HEK293T (cell line): ENCODE data around the gene RPL35.

ENCODE experiments used
- CTCF ChIA-PET: fragments of 350-600 bp; formaldehyde crosslinking; extraction: SDS; loops from one replicate; lab custom pipeline; 2021; ENCODE audit warnings: antibody characterized with exemption, inconsistent platforms; lab: Yijun Ruan, JAX
- POLR2A ChIA-PET: fragments of 350-600 bp; formaldehyde crosslinking; extraction: SDS; loops from one replicate; lab custom pipeline; 2020; ENCODE audit warnings: antibody characterized with exemption, inconsistent platforms; lab: Yijun Ruan, JAX
- DNase-seq: peaks from one replicate; pipeline ENCODE4 v3.0.0; 2012; ENCODE audit warnings: mixed read lengths; ENCODE audit errors: extremely low spot score
- ARNT ChIP-seq: fragments of 450-650 bp; IDR thresholded peaks from 2 replicates; pipeline ENCODE4 v1.6.1; 2017; ENCODE audit warnings: mild to moderate bottlenecking
- BHLHE40 ChIP-seq: fragments of 450-650 bp; IDR thresholded peaks from 2 replicates; pipeline ENCODE4 v1.6.1; 2016; ENCODE audit warnings: mild to moderate bottlenecking, moderate library complexity, borderline replicate concordance
- CTBP1 ChIP-seq: fragments of 450-650 bp; IDR thresholded peaks from 2 replicates; pipeline ENCODE4 v1.6.1; 2016; ENCODE audit warnings: borderline replicate concordance
- ELF4 ChIP-seq: fragments of 450-650 bp; IDR thresholded peaks from 2 replicates; pipeline ENCODE4 v1.6.1; 2017; ENCODE audit warnings: antibody characterized with exemption
- FOXA1 ChIP-seq: fragments of 450-650 bp; IDR thresholded peaks from 2 replicates; pipeline ENCODE4 v1.6.1; 2016; ENCODE audit warnings: mild to moderate bottlenecking
- FOXK2 ChIP-seq: fragments of 450-650 bp; IDR thresholded peaks from 2 replicates; pipeline ENCODE4 v1.6.1; 2016; ENCODE audit warnings: mild to moderate bottlenecking
- FOXM1 ChIP-seq: fragments of 450-650 bp; IDR thresholded peaks from 2 replicates; pipeline ENCODE4 v1.6.1; 2017; ENCODE audit warnings: mild to moderate bottlenecking, borderline replicate concordance
- HDGF ChIP-seq: fragments of 450-650 bp; IDR thresholded peaks from 2 replicates; pipeline ENCODE4 v1.6.1; 2017; ENCODE audit warnings: antibody characterized with exemption, borderline replicate concordance
- L3MBTL2 ChIP-seq: fragments of 450-650 bp; conservative IDR thresholded peaks from 2 replicates; pipeline ENCODE4 v1.6.1; 2016; ENCODE audit warnings: mild to moderate bottlenecking
- LEF1 ChIP-seq: fragments of 450-650 bp; IDR thresholded peaks from 2 replicates; pipeline ENCODE4 v1.6.1; 2017; ENCODE audit warnings: mild to moderate bottlenecking, borderline replicate concordance
- NFRKB ChIP-seq: fragments of 450-650 bp; IDR thresholded peaks from 2 replicates; pipeline ENCODE4 v1.6.1; 2016; ENCODE audit warnings: mild to moderate bottlenecking, moderate library complexity
- PKNOX1 ChIP-seq: fragments of 450-650 bp; IDR thresholded peaks from 2 replicates; pipeline ENCODE4 v1.6.1; 2016
- SP1 ChIP-seq: fragments of 450-650 bp; IDR thresholded peaks from 2 replicates; pipeline ENCODE4 v1.6.1; 2017
- SUZ12 ChIP-seq: fragments of 450-650 bp; IDR thresholded peaks from 2 replicates; pipeline ENCODE4 v1.6.1; 2016; ENCODE audit warnings: mild to moderate bottlenecking
- TARDBP ChIP-seq: fragments of 450-650 bp; IDR thresholded peaks from 2 replicates; pipeline ENCODE4 v1.6.1; 2016
- ZNF384 ChIP-seq: fragments of 450-650 bp; IDR thresholded peaks from 2 replicates; pipeline ENCODE4 v1.6.1; 2016

The RPL35 gene

GRCh38 chr9:124878021-124878420 lies 16.3 kb upstream of the RPL35 start:
- TF ChIP-seq FOXM1 (no peak), FOXK2 (no peak), ELF4 (no peak), SUZ12 (no peak), FOXA1 (no peak), TARDBP (no peak), HDGF (no peak), NFRKB (no peak), ZNF384 (no peak), LEF1 (no peak), ARNT (no peak), CTBP1 (no peak), SP1 (no peak), L3MBTL2 (no peak), PKNOX1 (no peak)
- no peak for DNase-seq
- POLR2A ChIA-PET: interaction anchor here (1.3 to 1.7 kb wide), 2 partner anchors 9 to 16 kb away, joined by 4 to 6 read pairs; partner anchors contain the start of gene ARPC5L
- CTCF ChIA-PET: interaction anchor here (1.3 kb wide), 1 partner anchor 100 kb away, joined by 3 read pairs; no protein-coding TSS in a partner anchor

- ChIA-PET CTCF (no interaction called here), POLR2A (interaction anchor here (1.2 to 1.7 kb wide), 3 partner anchors 8 to 16 kb away, joined by 3 to 6 read pairs (median 4); partner anchors contain the start of gene ARPC5L)
- DNase-seq: no peak
- TF ChIP-seq FOXA1: no peak
- no peak for TF ChIP-seq FOXK2
- TF ChIP-seq ARNT: no peak
- no peak for TF ChIP-seq SP1
- TF ChIP-seq CTBP1: no peak
- TF ChIP-seq L3MBTL2: no peak
- no peak for TF ChIP-seq SUZ12
- no peak for TF ChIP-seq ZNF384
- no peak for TF ChIP-seq FOXM1
- no peak for TF ChIP-seq ELF4
- TF ChIP-seq PKNOX1: no peak
- no peak for TF ChIP-seq TARDBP
- no peak for TF ChIP-seq NFRKB
- no peak for TF ChIP-seq HDGF
- TF ChIP-seq LEF1: no peak
Observed at GRCh38 chr9:124877021-124877782, 15.4 kb upstream of the RPL35 start.

- ChIA-PET POLR2A (no interaction called here), CTCF (no interaction called here)
- no peak for DNase-seq
- no peak for TF ChIP-seq PKNOX1
- no peak for TF ChIP-seq FOXM1
- TF ChIP-seq BHLHE40: no peak
- TF ChIP-seq ARNT: no peak
- no peak for TF ChIP-seq SP1
- no peak for TF ChIP-seq TARDBP
- TF ChIP-seq ELF4: no peak
- no peak for TF ChIP-seq NFRKB
- TF ChIP-seq L3MBTL2: no peak
- no peak for TF ChIP-seq CTBP1
- TF ChIP-seq FOXA1: no peak
- no peak for TF ChIP-seq HDGF
- no peak for TF ChIP-seq FOXK2
- TF ChIP-seq LEF1: no peak
Observed at GRCh38 chr9:124875501-124875900, 13.7 kb upstream of the RPL35 start.

GRCh38 chr9:124873664-124874063 lies 11.9 kb upstream of the RPL35 start:
- no peak for DNase-seq
- ChIA-PET CTCF (no interaction called here), POLR2A (no interaction called here)
- TF ChIP-seq FOXA1: no peak
- TF ChIP-seq LEF1: no peak
- no peak for TF ChIP-seq BHLHE40
- no peak for TF ChIP-seq SP1
- no peak for TF ChIP-seq TARDBP
- no peak for TF ChIP-seq L3MBTL2
- no peak for TF ChIP-seq CTBP1
- no peak for TF ChIP-seq PKNOX1
- TF ChIP-seq ARNT: no peak
- TF ChIP-seq NFRKB: no peak
- TF ChIP-seq ZNF384: no peak
- TF ChIP-seq FOXK2: no peak
- no peak for TF ChIP-seq HDGF
- no peak for TF ChIP-seq FOXM1
- no peak for TF ChIP-seq SUZ12
- no peak for TF ChIP-seq ELF4

GRCh38 chr9:124871156-124871561 lies 9.4 kb upstream of the RPL35 start:
- no peak for DNase-seq
- no peak for TF ChIP-seq L3MBTL2
- ChIA-PET CTCF (no interaction called here), POLR2A (interaction anchor here (2.0 kb wide), 1 partner anchor 9 kb away, joined by 6 read pairs; the partner anchor contains the start of gene ARPC5L)
